KMS-11 (cell line): ENCODE measurements around the gene RILP.

Experiments
- H2AFZ ChIP-seq: fragments of 200-600 bp; sonication (generic); 2 replicates; pipeline ENCODE4 v1.6.1; 2016; ENCODE audit warnings: antibody characterized with exemption, mixed run types, low read depth
- H3K27ac ChIP-seq: fragments of 200-600 bp; sonication (generic); 2 replicates; pipeline ENCODE4 v1.6.1; 2016; ENCODE audit warnings: mild to moderate bottlenecking, mixed run types
- H3K27me3 ChIP-seq: fragments of 200-600 bp; sonication (generic); 2 replicates; pipeline ENCODE4 v1.6.1; 2017; ENCODE audit warnings: mild to moderate bottlenecking, low read depth, mixed run types, moderate library complexity; ENCODE audit not compliant: insufficient read depth
- H3K36me3 ChIP-seq: fragments of 200-600 bp; sonication (generic); 2 replicates; pipeline ENCODE4 v1.6.1; 2017; ENCODE audit warnings: mild to moderate bottlenecking, mixed run types; ENCODE audit not compliant: insufficient read depth
- H3K4me1 ChIP-seq: fragments of 200-600 bp; sonication (generic); 2 replicates; pipeline ENCODE4 v1.6.1; 2016; ENCODE audit warnings: mild to moderate bottlenecking, low read depth, mixed run types; ENCODE audit not compliant: poor library complexity, severe bottlenecking
- H3K4me2 ChIP-seq: fragments of 200-600 bp; sonication (generic); 2 replicates; pipeline ENCODE4 v1.7.0; 2016; ENCODE audit warnings: mild to moderate bottlenecking, mixed run types
- H3K4me3 ChIP-seq: fragments of 200-600 bp; sonication (generic); IDR thresholded peaks from 2 replicates; pipeline ENCODE4 v1.6.1; 2017; ENCODE audit warnings: low read depth, low read length, mixed read lengths; ENCODE audit not compliant: insufficient read depth
- H3K79me2 ChIP-seq: fragments of 200-600 bp; sonication (generic); 2 replicates; pipeline ENCODE4 v1.6.1; 2016; ENCODE audit warnings: low read depth, mixed run types; ENCODE audit not compliant: insufficient read depth
- H3K9ac ChIP-seq: fragments of 200-600 bp; sonication (generic); 2 replicates; pipeline ENCODE4 v1.6.1; 2016; ENCODE audit warnings: mild to moderate bottlenecking, mixed run types
- H4K20me1 ChIP-seq: fragments of 200-600 bp; sonication (generic); 2 replicates; pipeline ENCODE4 v1.6.1; 2016; ENCODE audit warnings: mild to moderate bottlenecking, mixed run types; ENCODE audit not compliant: insufficient read depth
- CTCF ChIP-seq: fragments of 200-600 bp; sonication (generic); conservative IDR thresholded peaks from 2 replicates; pipeline ENCODE4 v1.6.1; 2017; ENCODE audit warnings: low read depth, mild to moderate bottlenecking, antibody characterized with exemption, low read length, moderate library complexity, mixed read lengths

The RILP gene

GRCh38 chr17:1604831-1605528 lies 44.7 kb downstream of the RILP start:
- Histone ChIP-seq H3K4me2 (no peak overlapping the region), H4K20me1 (no peaks in the 10 kb centered on the region), H3K4me1 (peaks cover 5% of the 10 kb centered on the region), H2AFZ (no peak overlapping the region), H3K4me3 (no peak overlapping the region), H3K79me2 (no peaks in the 10 kb centered on the region), H3K36me3 (no peaks in the 10 kb centered on the region), H3K27me3 (no peaks in the 10 kb centered on the region), H3K9ac (no peak overlapping the region), H3K27ac (no peak overlapping the region)
- TF ChIP-seq CTCF: no peak

GRCh38 chr17:1601571-1601970 lies 48.1 kb downstream of the RILP start:
- Histone ChIP-seq H3K79me2 (no peaks in the 10 kb centered on the region), H3K36me3 (no peaks in the 10 kb centered on the region), H4K20me1 (no peaks in the 10 kb centered on the region), H3K4me1 (no peaks in the 10 kb centered on the region), H3K4me2 (no peak overlapping the region), H3K9ac (no peak overlapping the region), H3K27me3 (no peaks in the 10 kb centered on the region), H2AFZ (no peak overlapping the region), H3K27ac (no peak overlapping the region), H3K4me3 (no peak overlapping the region)
- TF ChIP-seq CTCF: no peak

- no peak for TF ChIP-seq CTCF
- no peak overlapping the region for H2AFZ ChIP-seq
- H3K4me1 ChIP-seq: peaks cover 18% of the 10 kb centered on the region
- H3K36me3 ChIP-seq: no peaks in the 10 kb centered on the region
- no peaks in the 10 kb centered on the region for H3K27me3 ChIP-seq
- H3K79me2 ChIP-seq: no peaks in the 10 kb centered on the region
- H3K4me3 ChIP-seq: no peak overlapping the region
- H3K4me2 ChIP-seq: no peak overlapping the region
- H3K27ac ChIP-seq: no peak overlapping the region
- no peak overlapping the region for H3K9ac ChIP-seq
- H4K20me1 ChIP-seq: no peaks in the 10 kb centered on the region
Observed at GRCh38 chr17:1598399-1599095, 51.1 kb downstream of the RILP start.

- no peaks in the 10 kb centered on the region for H3K27me3 ChIP-seq
- no peaks in the 10 kb centered on the region for H3K36me3 ChIP-seq
- no peak overlapping the region for H3K9ac ChIP-seq
- no peak overlapping the region for H3K4me2 ChIP-seq
- H3K79me2 ChIP-seq: no peaks in the 10 kb centered on the region
- H3K4me3 ChIP-seq: no peak overlapping the region
- H2AFZ ChIP-seq: no peak overlapping the region
- peaks cover 25% of the 10 kb centered on the region for H3K4me1 ChIP-seq
- no peaks in the 10 kb centered on the region for H4K20me1 ChIP-seq
- no peak overlapping the region for H3K27ac ChIP-seq
- no peak for TF ChIP-seq CTCF
Observed at GRCh38 chr17:1597861-1598342, 51.8 kb downstream of the RILP start.
